ACC112 (cell line): ENCODE measurements around the gene GHITM.
"Not testable (repeated sequence)": the region's sequence is repeated elsewhere in the genome, so short reads cannot be mapped to it uniquely, and the experiment has no call there.

Experiments used
- H2AFZ ChIP-seq: fragments of 200-600 bp; sonication (generic); one replicate; pipeline ENCODE4 v1.6.0; 2017; ENCODE audit warnings: antibody characterized with exemption, low read length; ENCODE audit not compliant: unreplicated experiment
- H3K27ac ChIP-seq: fragments of 200-600 bp; sonication (generic); 2 replicates; pipeline ENCODE4 v1.5.1; 2014; ENCODE audit warnings: low read depth, mild to moderate bottlenecking, antibody characterized with exemption, low read length, moderate library complexity
- H3K27me3 ChIP-seq: fragments of 200-600 bp; sonication (generic); 2 replicates; pipeline ENCODE4 v1.6.1; 2014; ENCODE audit warnings: mild to moderate bottlenecking, antibody characterized with exemption, low read length, moderate library complexity, mixed read lengths; ENCODE audit not compliant: insufficient read depth
- H3K36me3 ChIP-seq: fragments of 200-600 bp; sonication (generic); 2 replicates; pipeline ENCODE4 v1.6.1; 2016; ENCODE audit warnings: mild to moderate bottlenecking, antibody characterized with exemption, low read length, moderate library complexity, mixed read lengths; ENCODE audit not compliant: insufficient read depth
- H3K4me1 ChIP-seq: fragments of 200-600 bp; sonication (generic); one replicate; pipeline ENCODE4 v1.6.1; 2016; ENCODE audit warnings: low read length, mixed read lengths; ENCODE audit not compliant: insufficient read depth, unreplicated experiment, control insufficient read depth
- H3K4me3 ChIP-seq: fragments of 200-600 bp; sonication (generic); 2 replicates; pipeline ENCODE4 v1.5.1; 2014; ENCODE audit warnings: mild to moderate bottlenecking, low read depth, low read length
- H3K79me2 ChIP-seq: fragments of 200-600 bp; sonication (generic); one replicate; pipeline ENCODE4 v1.6.0; 2016; ENCODE audit warnings: low read length; ENCODE audit not compliant: control insufficient read depth, unreplicated experiment, insufficient read depth

GHITM gene

GRCh38 chr10:84139126-84140035, at the start of gene GHITM:
Gene GHITM, plus strand, starts transcription at chr10:84139509. Its CDS starts 1,992 bp downstream, at chr10:84141501.
- Histone ChIP-seq H3K79me2 (peaks cover 28% of the 10 kb centered on the region), H3K27me3 (peaks cover 4% of the 10 kb centered on the region), H2AFZ (peak within 1 kb of the TSS; percentile 98), H3K4me3 (peak within 1 kb of the TSS; percentile 99), H3K36me3 (peaks cover 19% of the 10 kb centered on the region), H3K27ac (peak within 1 kb of the TSS; percentile 87), H3K4me1 (peaks cover 16% of the 10 kb centered on the region)

- H3K27me3 ChIP-seq: peaks cover 14% of the 10 kb centered on the region; the same call in 1 of the 2 replicates
- no peaks in the 10 kb centered on the region for H3K79me2 ChIP-seq
- H3K27ac ChIP-seq: no peak overlapping the region
- H2AFZ ChIP-seq: no peak overlapping the region
- H3K4me1 ChIP-seq: no peaks in the 10 kb centered on the region
- no peak overlapping the region for H3K4me3 ChIP-seq
- no peaks in the 10 kb centered on the region for H3K36me3 ChIP-seq
Measured at GRCh38 chr10:84095811-84096497, 43.4 kb upstream of the GHITM start.

GRCh38 chr10:84097787-84098353, 41.4 kb upstream of the GHITM start:
- no peak overlapping the region for H3K27ac ChIP-seq
- no peaks in the 10 kb centered on the region for H3K79me2 ChIP-seq
- no peak overlapping the region for H2AFZ ChIP-seq
- H3K4me3 ChIP-seq: no peak overlapping the region
- H3K36me3 ChIP-seq: no peaks in the 10 kb centered on the region
- H3K4me1 ChIP-seq: no peaks in the 10 kb centered on the region
- H3K27me3 ChIP-seq: peaks cover 23% of the 10 kb centered on the region

GRCh38 chr10:84098667-84099066, 40.6 kb upstream of the GHITM start:
- no peak overlapping the region for H3K4me3 ChIP-seq
- H2AFZ ChIP-seq: no peak overlapping the region
- H3K79me2 ChIP-seq: no peaks in the 10 kb centered on the region
- H3K36me3 ChIP-seq: no peaks in the 10 kb centered on the region
- no peak overlapping the region for H3K27ac ChIP-seq
- no peaks in the 10 kb centered on the region for H3K4me1 ChIP-seq
- peaks cover 22% of the 10 kb centered on the region for H3K27me3 ChIP-seq

GRCh38 chr10:84101042-84101441, 38.3 kb upstream of the GHITM start:
- H2AFZ ChIP-seq: no peak overlapping the region
- no peaks in the 10 kb centered on the region for H3K36me3 ChIP-seq
- H3K27ac ChIP-seq: no peak overlapping the region
- no peak overlapping the region for H3K4me3 ChIP-seq
- peaks cover 22% of the 10 kb centered on the region for H3K27me3 ChIP-seq
- H3K79me2 ChIP-seq: no peaks in the 10 kb centered on the region
- H3K4me1 ChIP-seq: no peaks in the 10 kb centered on the region

- Histone ChIP-seq H3K79me2 (no peaks in the 10 kb centered on the region), H3K27me3 (peaks cover 21% of the 10 kb centered on the region), H2AFZ (no peak overlapping the region), H3K4me1 (no peaks in the 10 kb centered on the region), H3K36me3 (no peaks in the 10 kb centered on the region), H3K4me3 (no peak overlapping the region), H3K27ac (no peak overlapping the region)
Measured at GRCh38 chr10:84108797-84109196, 30.5 kb upstream of the GHITM start.

GRCh38 chr10:84109772-84110171, 29.5 kb upstream of the GHITM start:
- peaks cover 21% of the 10 kb centered on the region for H3K27me3 ChIP-seq
- not testable (repeated sequence) for H3K79me2 ChIP-seq, H3K36me3 ChIP-seq, H3K27ac ChIP-seq, H3K4me3 ChIP-seq, H3K4me1 ChIP-seq, H2AFZ ChIP-seq

GRCh38 chr10:84113468-84113867, 25.8 kb upstream of the GHITM start:
- H3K36me3 ChIP-seq, H3K27ac ChIP-seq, H3K79me2 ChIP-seq, H3K4me3 ChIP-seq, H3K4me1 ChIP-seq, H2AFZ ChIP-seq: not testable (repeated sequence)
- peaks cover 31% of the 10 kb centered on the region for H3K27me3 ChIP-seq

GRCh38 chr10:84114088-84114667, 25.1 kb upstream of the GHITM start:
- no peaks in the 10 kb centered on the region for H3K36me3 ChIP-seq
- no peaks in the 10 kb centered on the region for H3K79me2 ChIP-seq
- no peak overlapping the region for H3K4me3 ChIP-seq
- H3K4me1 ChIP-seq: no peaks in the 10 kb centered on the region
- H3K27ac ChIP-seq: no peak overlapping the region
- H2AFZ ChIP-seq: no peak overlapping the region
- H3K27me3 ChIP-seq: peaks cover 29% of the 10 kb centered on the region

- H3K27me3 ChIP-seq: peaks cover 39% of the 10 kb centered on the region
- not testable (repeated sequence) for H3K79me2 ChIP-seq, H3K36me3 ChIP-seq, H3K4me3 ChIP-seq, H3K27ac ChIP-seq, H3K4me1 ChIP-seq, H2AFZ ChIP-seq
Measured at GRCh38 chr10:84117204-84117603, 22.1 kb upstream of the GHITM start.
